ENCODE results near the gene FKBP2. TPM values are rescaled to one million over a fixed set of nuclear protein-coding genes. Genes with fewer than 3 reads are reported as not detected.

Gene FKBP2
- total RNA-seq, 1 experiment from 2014 or later = 41.0 TPM

DNA sequence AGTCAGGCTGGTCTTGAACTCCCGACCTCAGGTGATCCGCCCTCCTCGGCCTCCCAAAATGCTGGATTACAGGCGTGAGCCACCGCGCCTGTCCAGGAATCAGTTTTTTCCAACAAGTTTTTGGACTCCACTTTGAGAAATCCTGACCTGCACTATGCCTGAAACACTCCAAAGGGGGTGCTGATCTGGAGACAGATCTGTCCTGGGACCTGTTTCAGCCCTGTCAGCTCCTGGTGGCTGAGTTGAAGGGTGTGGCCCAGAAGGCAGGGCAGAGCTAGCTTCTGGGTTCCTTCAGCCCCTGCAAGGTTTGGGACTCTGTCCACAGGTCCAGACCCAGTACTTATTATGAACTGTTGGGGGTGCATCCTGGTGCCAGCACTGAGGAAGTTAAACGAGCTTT, 9.3 kb upstream of the FKBP2 start:
- H3K9me3 ChIP-seq (ENCODE audit: control insufficient read depth, low read depth, low read length) = no peaks in the 10 kb centered on the region
- no peak overlapping the region for H4K5ac ChIP-seq (ENCODE audit: insufficient read length, low read depth, low read length)
- no peak overlapping the region for H3K27ac ChIP-seq (ENCODE audit: insufficient read length, low read depth, low read length)
- H3K4ac ChIP-seq (ENCODE audit: low read depth, low read length) = no peak overlapping the region
- no peak overlapping the region for H2BK15ac ChIP-seq (ENCODE audit: low read depth, low read length)
- H4K8ac ChIP-seq (replicated peaks; ENCODE audit: insufficient read length, low read depth, low read length) = no peak overlapping the region
- no peak overlapping the region for H2BK120ac ChIP-seq (ENCODE audit: low read depth, low read length, poor library complexity, severe bottlenecking)
- no peaks in the 10 kb centered on the region for H4K20me1 ChIP-seq (ENCODE audit: control insufficient read depth, insufficient read depth, insufficient read length)
- H3K23ac ChIP-seq (ENCODE audit: insufficient read length, low read depth, low read length) = no peak overlapping the region
- H2BK12ac ChIP-seq (ENCODE audit: insufficient read length, low read depth, low read length) = no peak overlapping the region
- no peak overlapping the region for H3K9ac ChIP-seq (ENCODE audit: extremely low read depth, insufficient read length, low read length)
- no peak overlapping the region for H3K18ac ChIP-seq (ENCODE audit: insufficient read length, low read depth, low read length)
- Mint-ChIP-seq H3K4me1 (peaks cover 27 to 37% of the 10 kb centered on the region in 2 experiments), H3K27ac (no peak overlapping the region), H3K9me3 (no peaks in the 10 kb centered on the region), H3K36me3 (ENCODE audit: insufficient read depth in 1 of 3, low read depth in 3 of 3) (peaks cover 3% of the 10 kb centered on the region in 3 experiments; a peak in 4 of 7 replicates), H3K4me3 (peak overlapping the region; percentile 74 to 91), H3K27me3 (ENCODE audit: low read depth) (peaks cover 20% of the 10 kb centered on the region)
- no peaks in the 10 kb centered on the region for H3K79me1 ChIP-seq (ENCODE audit: insufficient read depth, low read depth, low read length, poor library complexity, severe bottlenecking)
- WGBS (ENCODE audit: extremely low coverage, insufficient read length, low lambda C conversion rate) = no CpG with 5 or more reads among the region's 7 CpGs
- no peak overlapping the region for H4K91ac ChIP-seq (ENCODE audit: insufficient read length, low read depth, low read length)
- H3K56ac ChIP-seq (ENCODE audit: insufficient read length, low read depth, low read length) = no peak overlapping the region
- no peak for DNase-seq
- peaks cover 25% of the 10 kb centered on the region for H3K23me2 ChIP-seq (ENCODE audit: insufficient read length, low read depth, low read length, poor library complexity, severe bottlenecking)
- H2AFZ ChIP-seq (ENCODE audit: low read length) = no peak overlapping the region
- H3K4me2 ChIP-seq (ENCODE audit: insufficient read depth, insufficient read length, low read length) = no peak overlapping the region
- H2BK5ac ChIP-seq (ENCODE audit: insufficient read length, low read length) = no peak overlapping the region
- TF ChIP-seq CTCF (conservative IDR thresholded peaks at IDR 0.05) = no peak
- H2BK20ac ChIP-seq (ENCODE audit: low read depth, low read length, poor library complexity, severe bottlenecking) = no peak overlapping the region
- no peaks in the 10 kb centered on the region for H3K79me2 ChIP-seq (ENCODE audit: insufficient read depth, low read length)
- H3K4me1 ChIP-seq (ENCODE audit: insufficient read depth, low read length) = 0 out of 2 replicates have a peak, but pooled peaks cover 3% of the 10 kb centered on the region
- H3K27me3 ChIP-seq (ENCODE audit: insufficient read depth, low read length) = no peaks in the 10 kb centered on the region; the same call in 1 of the 2 replicates
- H3K14ac ChIP-seq (ENCODE audit: insufficient read depth, low read length) = no peak overlapping the region
- no peak overlapping the region for H3T11ph ChIP-seq (ENCODE audit: low read length)
- no peak overlapping the region for H2AK5ac ChIP-seq (ENCODE audit: insufficient read length, low read length)
